H1 (cell line): ENCODE results near the gene EHD4. TPM values are rescaled to one million over a fixed set of nuclear protein-coding genes. Genes with fewer than 3 reads are reported as not detected.

Experiments
- CTCF ChIA-PET: fragments of 300-600 bp; sonication (Branson Sonifier 250); formaldehyde crosslinking; loops from one replicate; lab custom pipeline; 2021; ENCODE audit not compliant: partially characterized antibody; lab: Charles Lee
- POLR2A ChIA-PET: fragments of 300-600 bp; sonication (Branson Sonifier 250); formaldehyde crosslinking; loops from one replicate; lab custom pipeline; 2021; ENCODE audit warnings: inconsistent platforms; ENCODE audit not compliant: partially characterized antibody; lab: Charles Lee
- DNase-seq, 2 experiments: peaks; one replicate each; pipeline versions ENCODE4 v3.0.0 to v3.0.0-alpha.2; 2010 to 2022; ENCODE audit warnings: low spot score in 2 of 2, low read depth in 1 of 2, mixed read lengths in 1 of 2
- FAIRE-seq: peaks from 2 replicates; lab custom pipeline; 2011; peaks lifted over from hg19 to GRCh38; lab: Jason Lieb, UNC
- H2AFZ ChIP-seq: 2 replicates; pipeline ENCODE4 v1.8.1; 2012; ENCODE audit warnings: low read length, inconsistent platforms
- H2AK5ac ChIP-seq: 2 replicates; pipeline ENCODE4 v1.6.1; 2013; ENCODE audit warnings: low read depth, low read length
- H2BK120ac ChIP-seq: replicated peaks from 2 replicates; pipeline ENCODE3; 2013; ENCODE audit warnings: low read depth, low read length, inconsistent platforms
- H2BK12ac ChIP-seq: 2 replicates; pipeline ENCODE4 v1.6.1; 2013; ENCODE audit warnings: low read depth, low read length
- H2BK15ac ChIP-seq: 2 replicates; pipeline ENCODE4 v1.6.1; 2013; ENCODE audit warnings: low read length
- H2BK20ac ChIP-seq: 2 replicates; pipeline ENCODE4 v1.6.1; 2013; ENCODE audit warnings: low read length
- H2BK5ac ChIP-seq: 2 replicates; pipeline ENCODE4 v1.6.1; 2013; ENCODE audit warnings: low read depth, low read length
- H3K14ac ChIP-seq: 2 replicates; pipeline ENCODE4 v1.6.1; 2013; ENCODE audit warnings: inconsistent platforms; ENCODE audit not compliant: insufficient read length
- H3K18ac ChIP-seq: 2 replicates; pipeline ENCODE4 v1.6.1; 2013; ENCODE audit warnings: low read length; ENCODE audit errors: extremely low read depth
- H3K23ac ChIP-seq: 2 replicates; pipeline ENCODE4 v1.6.1; 2013; ENCODE audit warnings: inconsistent platforms; ENCODE audit not compliant: insufficient read length
- H3K23me2 ChIP-seq: 2 replicates; pipeline ENCODE4 v1.6.1; 2013; ENCODE audit warnings: low read depth, low read length
- H3K27ac ChIP-seq: 2 replicates; pipeline ENCODE4 v1.6.1; 2011; ENCODE audit warnings: low read depth, low read length, inconsistent platforms
- H3K27me3 ChIP-seq, 4 experiments: replicated peaks in 1 of 4; 1 replicate in 1 of 4; 2 replicates in 3 of 4; pipeline versions ENCODE4 v1.6.1 to v1.8.1; 2011 to 2013; ENCODE audit warnings: low read length in 3 of 4, mild to moderate bottlenecking in 3 of 4, inconsistent platforms in 2 of 4, mixed read lengths in 2 of 4, moderate library complexity in 1 of 4; ENCODE audit not compliant: control insufficient read depth in 3 of 4, insufficient read depth in 3 of 4; ENCODE audit errors: extremely low read depth in 1 of 4
- H3K36me3 ChIP-seq, 4 experiments: 2 replicates each; pipeline versions ENCODE4 v1.6.1 to v1.8.1; 2011 to 2013; ENCODE audit warnings: mild to moderate bottlenecking in 4 of 4, low read length in 3 of 4, moderate library complexity in 2 of 4, control low read depth in 1 of 4, inconsistent platforms in 1 of 4; ENCODE audit not compliant: insufficient read depth in 4 of 4, control insufficient read depth in 2 of 4
- H3K4ac ChIP-seq: replicated peaks from 2 replicates; pipeline ENCODE3; 2013; ENCODE audit warnings: low read length, low read depth, mixed read lengths, inconsistent platforms; ENCODE audit not compliant: insufficient read length
- H3K4me1 ChIP-seq, 4 experiments: replicated peaks in 1 of 4; 1 replicate in 1 of 4; 2 replicates in 3 of 4; pipeline versions ENCODE4 v1.6.1 to v1.8.1; 2011 to 2013; ENCODE audit warnings: low read length in 3 of 4, inconsistent platforms in 2 of 4, mixed read lengths in 1 of 4; ENCODE audit not compliant: insufficient read depth in 4 of 4, control insufficient read depth in 3 of 4
- H3K4me2 ChIP-seq, 2 experiments: 2 replicates each; pipeline versions ENCODE4 v1.6.1 to v1.8.1; 2011 to 2013; ENCODE audit warnings: low read depth in 2 of 2, low read length in 2 of 2, control low read depth in 1 of 2, inconsistent platforms in 1 of 2, mild to moderate bottlenecking in 1 of 2; ENCODE audit not compliant: insufficient read depth in 1 of 2
- H3K4me3 ChIP-seq, 4 experiments: fragments of 200-600, 300-600 bp in 1 of 4; sonication (generic), shearing (Covaris generic), sonication (Bioruptor Twin) in 1 of 4; 2 replicates each; pipeline versions ENCODE4 v1.5.1 to v1.8.1; 2011 to 2016; ENCODE audit warnings: low read length in 4 of 4, low read depth in 3 of 4, control low read depth in 2 of 4, inconsistent platforms in 2 of 4, mild to moderate bottlenecking in 2 of 4, mixed read lengths in 1 of 4, moderate library complexity in 1 of 4; ENCODE audit not compliant: insufficient read depth in 2 of 4; ENCODE audit errors: extremely low read depth in 1 of 4
- H3K56ac ChIP-seq: replicated peaks from 2 replicates; pipeline ENCODE3; 2013; ENCODE audit warnings: low read depth, mild to moderate bottlenecking, mixed read lengths, low read length, inconsistent platforms; ENCODE audit not compliant: insufficient read length
- H3K79me1 ChIP-seq: 2 replicates; pipeline ENCODE4 v1.6.1; 2013; ENCODE audit warnings: low read depth, low read length, control low read depth
- H3K79me2 ChIP-seq, 2 experiments: 2 replicates each; pipeline versions ENCODE4 v1.6.1 to v1.8.1; 2012 to 2013; ENCODE audit warnings: low read length in 2 of 2, mild to moderate bottlenecking in 2 of 2, inconsistent platforms in 1 of 2; ENCODE audit not compliant: insufficient read depth in 2 of 2, control insufficient read depth in 1 of 2
- H3K9ac ChIP-seq, 4 experiments: replicated peaks in 1 of 4; 1 replicate in 1 of 4; 2 replicates in 3 of 4; pipeline versions ENCODE4 v1.6.1 to v1.8.1; 2011 to 2013; ENCODE audit warnings: low read depth in 3 of 4, low read length in 3 of 4, control low read depth in 2 of 4, mild to moderate bottlenecking in 2 of 4, moderate library complexity in 2 of 4, inconsistent platforms in 1 of 4; ENCODE audit errors: extremely low read depth in 1 of 4
- H3K9me3 ChIP-seq, 2 experiments: 2 replicates each; pipeline versions ENCODE4 v1.6.1 to v1.8.1; 2012 to 2013; ENCODE audit warnings: mild to moderate bottlenecking in 2 of 2, moderate library complexity in 2 of 2, control low read depth in 1 of 2, inconsistent platforms in 1 of 2, low read depth in 1 of 2, low read length in 1 of 2, mixed read lengths in 1 of 2; ENCODE audit not compliant: insufficient read depth in 2 of 2
- H4K20me1 ChIP-seq, 2 experiments: replicated peaks in 1 of 2; 2 replicates each; pipeline versions ENCODE3 to v1.8.1; 2011 to 2013; ENCODE audit warnings: inconsistent platforms in 2 of 2, low read length in 2 of 2, mild to moderate bottlenecking in 1 of 2; ENCODE audit not compliant: insufficient read depth in 2 of 2, control insufficient read depth in 1 of 2
- H4K5ac ChIP-seq: 2 replicates; pipeline ENCODE4 v1.6.1; 2013; ENCODE audit warnings: low read length, low read depth, mixed read lengths, inconsistent platforms; ENCODE audit not compliant: insufficient read length
- H4K8ac ChIP-seq: 2 replicates; pipeline ENCODE4 v1.8.0; 2013; ENCODE audit warnings: mild to moderate bottlenecking, moderate library complexity, low read length, inconsistent platforms; ENCODE audit not compliant: insufficient read depth; ENCODE audit errors: extremely low read depth
- H4K91ac ChIP-seq: replicated peaks from 2 replicates; pipeline ENCODE3; 2013; ENCODE audit warnings: low read length, mixed read lengths, inconsistent platforms; ENCODE audit not compliant: insufficient read length
- ATF3 ChIP-seq: IDR thresholded peaks from 2 replicates; pipeline ENCODE4 v1.6.1; 2011; ENCODE audit warnings: low read depth, mild to moderate bottlenecking, low read length; ENCODE audit not compliant: insufficient read depth
- CBX5 ChIP-seq: fragments of 300-800, 300-1000 bp; sonication (generic); IDR thresholded peaks from 2 replicates; pipeline ENCODE4 v1.7.1; 2016; ENCODE audit warnings: antibody characterized with exemption, low read length, low read depth
- CTCF ChIP-seq, 3 experiments: IDR thresholded peaks; 1 replicate in 2 of 3; 2 replicates in 1 of 3; pipeline versions ENCODE4 v1.5.1 to v1.6.1; 2011; ENCODE audit warnings: low read length in 3 of 3, mild to moderate bottlenecking in 3 of 3, inconsistent platforms in 2 of 3, low read depth in 1 of 3, moderate library complexity in 1 of 3; ENCODE audit not compliant: insufficient read depth in 1 of 3; ENCODE audit errors: control extremely low read depth in 1 of 3
- GTF2F1 ChIP-seq: IDR thresholded peaks from 2 replicates; pipeline ENCODE4 v1.6.1; 2012; ENCODE audit warnings: low read depth, low read length, improper control_type of control experiment, borderline replicate concordance
- NANOG ChIP-seq: IDR thresholded peaks from 2 replicates; pipeline ENCODE4 v1.6.1; 2011; ENCODE audit warnings: low read length, low read depth, mild to moderate bottlenecking, inconsistent platforms; ENCODE audit not compliant: insufficient read depth, poor library complexity, severe bottlenecking
- WGBS, 2 experiments: shearing (Covaris generic) in 1 of 2; methylation state at CpG; one replicate each; pipeline versions ENCODE4 v1.1.6 to v1.1.7; 2013 to 2015; ENCODE audit warnings: low lambda C conversion rate in 2 of 2, mixed read lengths in 2 of 2, inconsistent platforms in 1 of 2, low coverage in 1 of 2, missing lambda C conversion rate in 1 of 2; ENCODE audit not compliant: insufficient replicate concordance in 2 of 2, insufficient coverage in 1 of 2, insufficient read length in 1 of 2; ENCODE audit errors: extremely low coverage in 1 of 2, missing lambda C conversion rate in 1 of 2; 5-methylcytosine and 5-hydroxymethylcytosine counted together
- polyA plus RNA-seq, 7 experiments: library from polyadenylated mRNA; depleted of rRNA in 3 of 7; stranded (reverse) in 5 of 7; unstranded in 2 of 7; fragments of >200 nt in 5 of 7; fragments of 200-250 nt in 2 of 7; gene quantifications; 1 replicate in 5 of 7; 2 replicates in 1 of 7; 4 replicates in 1 of 7; pipeline versions ENCODE4 v1.2.1 to v1.2.3, GENCODE V29; 2011 to 2013; ENCODE audit warnings: missing spikeins in 2 of 7, mixed read lengths in 2 of 7
- total RNA-seq: library from RNA; stranded (reverse); fragmentation: NEBNext Ultra II Directional; extraction: Animal tissue kit (Norgen Biotek cat#: 25700); gene quantifications from 2 replicates; pipeline ENCODE4 v1.2.1, GENCODE V29; 2021

The EHD4 gene
- total and polyA plus RNA-seq, 2 of the 8 experiments (the other 6 are each of a cell fraction or from before 2014, with no cell fraction given) = 17.5 to 24.5 TPM

GRCh38 chr15:41995476-41995855 lies 23.1 kb upstream of the EHD4 start:
- Histone ChIP-seq H2BK20ac (no peak overlapping the region), H2BK12ac (no peak overlapping the region), H4K5ac (no peak overlapping the region), H4K91ac (no peak overlapping the region), H3K9ac (no peak overlapping the region), H2BK5ac (no peak overlapping the region), H2BK15ac (no peak overlapping the region), H4K20me1 (no peaks in the 10 kb centered on the region), H3K9me3 (no peaks in the 10 kb centered on the region), H3K56ac (no peak overlapping the region), H3K27ac (no peak overlapping the region), H3K27me3 (no peaks in the 10 kb centered on the region), H3K79me2 (no peaks in the 10 kb centered on the region), H3K79me1 (no peaks in the 10 kb centered on the region), H3K36me3 (no peaks in the 10 kb centered on the region), H3K23ac (no peak overlapping the region), H3K4me2 (no peak overlapping the region), H3K18ac (no peak overlapping the region), H2BK120ac (no peak overlapping the region), H2AFZ (no peak overlapping the region), H3K4me1 (no peaks in the 10 kb centered on the region), H4K8ac (no peak overlapping the region), H2AK5ac (no peak overlapping the region), H3K23me2 (no peaks in the 10 kb centered on the region), H3K4ac (no peak overlapping the region), H3K4me3 (no peak overlapping the region), H3K14ac (no peak overlapping the region)
- TF ChIP-seq CBX5 (no peak), CTCF (IDR thresholded peaks at IDR 0.05; ENCODE audit: control extremely low read depth in 1 of 3, insufficient read depth in 1 of 3, low read depth in 1 of 3, low read length in 3 of 3) (no peak), GTF2F1 (no peak), ATF3 (no peak), NANOG (no peak)
- POLR2A ChIA-PET = interaction anchor here (1.2 kb wide), 1 partner anchor 11 kb away, joined by 3 read pairs; no protein-coding TSS in a partner anchor
- CTCF ChIA-PET = interaction anchor here (0.7 to 16.4 kb wide), 10 partner anchors 9 to 390 kb away, joined by 3 to 196 read pairs (median 6); no protein-coding TSS in a partner anchor
- no peak for DNase-seq
- no peak for FAIRE-seq
- 86% methylated on average over 7 of the region's 7 CpGs; no CpG with 5 or more reads in 1 of the 2 experiments for WGBS, 2 experiments
